OCI-LY7 (cell line): ENCODE measurements around the gene LANCL2. TPM values are rescaled to one million over a fixed set of nuclear protein-coding genes. Genes with fewer than 3 reads are reported as not detected.

ENCODE experiments used
- BruUV-seq: library from RNA; stranded (reverse); fragments of 400-500 nt; replicated peaks from 2 replicates; lab custom pipeline; 2021; lab: Mats Ljungman, UMichigan
- CTCF ChIA-PET: fragments of 300-600 bp; sonication (Branson Sonifier 250); formaldehyde crosslinking; loops from one replicate; lab custom pipeline; 2022; ENCODE audit warnings: antibody characterized with exemption; ENCODE audit not compliant: unreplicated experiment; lab: Charles Lee
- POLR2A ChIA-PET: fragments of 300-600 bp; sonication (Branson Sonifier 250); formaldehyde crosslinking; loops from one replicate; lab custom pipeline; 2022; ENCODE audit warnings: antibody characterized with exemption; lab: Charles Lee
- DNase-seq: peaks from one replicate; pipeline ENCODE4 v3.0.0-alpha.2; 2015; ENCODE audit warnings: low spot score
- H2AFZ ChIP-seq: fragments of 200-600 bp; sonication (generic), shearing (Covaris generic); 2 replicates; pipeline ENCODE4 v1.6.1; 2014; ENCODE audit warnings: mild to moderate bottlenecking, antibody characterized with exemption, low read length, moderate library complexity
- H3K27ac ChIP-seq: fragments of 200-600 bp; sonication (generic); 2 replicates; pipeline ENCODE4 v1.5.1; 2014; ENCODE audit warnings: mixed run types, low read depth, mild to moderate bottlenecking, moderate library complexity, low read length, inconsistent platforms; ENCODE audit not compliant: poor library complexity, severe bottlenecking
- H3K36me3 ChIP-seq: fragments of 200-600 bp; sonication (generic); 2 replicates; pipeline ENCODE4 v1.6.1; 2014; ENCODE audit warnings: mild to moderate bottlenecking, antibody characterized with exemption, low read length, moderate library complexity, mixed read lengths; ENCODE audit not compliant: insufficient read depth
- H3K4me1 ChIP-seq: fragments of 200-600 bp; sonication (generic); 2 replicates; pipeline ENCODE4 v1.5.1; 2014; ENCODE audit warnings: mild to moderate bottlenecking, low read length; ENCODE audit not compliant: insufficient read depth, poor library complexity, severe bottlenecking
- H3K4me2 ChIP-seq: fragments of 200-600 bp; sonication (generic); 2 replicates; pipeline ENCODE4 v1.6.1; 2014; ENCODE audit warnings: mild to moderate bottlenecking, low read length
- H3K4me3 ChIP-seq: fragments of 200-600 bp; sonication (generic); 2 replicates; pipeline ENCODE4 v1.5.1; 2014; ENCODE audit warnings: mild to moderate bottlenecking, low read depth, low read length; ENCODE audit not compliant: poor library complexity, severe bottlenecking
- H3K79me2 ChIP-seq: fragments of 200-600 bp; sonication (generic); 2 replicates; pipeline ENCODE4 v1.6.1; 2016; ENCODE audit warnings: low read depth, mild to moderate bottlenecking, low read length, moderate library complexity, mixed read lengths; ENCODE audit not compliant: insufficient read depth
- H3K9me2 ChIP-seq: fragments of 200-600 bp; sonication (generic); 2 replicates; pipeline ENCODE4 v1.6.1; 2016; ENCODE audit warnings: mild to moderate bottlenecking, low read length, mixed read lengths; ENCODE audit not compliant: insufficient read depth
- H3K9me3 ChIP-seq: fragments of 200-600 bp; sonication (generic); 2 replicates; pipeline ENCODE4 v1.6.1; 2014; ENCODE audit warnings: mild to moderate bottlenecking, mixed run types, low read length, mixed read lengths
- H4K20me1 ChIP-seq: fragments of 200-600 bp; sonication (generic); 2 replicates; pipeline ENCODE4 v1.6.1; 2014; ENCODE audit warnings: mild to moderate bottlenecking, antibody characterized with exemption, low read length, moderate library complexity, mixed read lengths; ENCODE audit not compliant: insufficient read depth
- EZH2phosphoT487 ChIP-seq: fragments of 200-600 bp; sonication (generic); IDR thresholded peaks from 2 replicates; pipeline ENCODE4 v1.6.1; 2018; ENCODE audit warnings: low read depth, borderline replicate concordance, mild to moderate bottlenecking, mixed run types, antibody characterized with exemption, low read length, moderate library complexity, mixed read lengths
- intact Hi-C: fragments of 100-400 bp; cut with micrococcal nuclease; formaldehyde crosslinking; loops from one replicate; pipeline ENCODE4 v1.10.0; 2022; ENCODE audit not compliant: unreplicated experiment
- total RNA-seq, 2 experiments: library from RNA; depleted of rRNA in 1 of 2; stranded (reverse); fragments of >200 nt in 1 of 2; shearing (Covaris generic) in 1 of 2; gene quantifications; 2 replicates each; pipeline ENCODE4 v1.2.3, GENCODE V29; 2014 to 2022
- TF ChIP-seq, protein P1 (sequence below): fragments of 200-600 bp; sonication (generic); conservative IDR thresholded peaks from 2 replicates; pipeline ENCODE4 v1.5.1; 2014; ENCODE audit warnings: mild to moderate bottlenecking, antibody characterized with exemption, low read length, moderate library complexity, mixed read lengths

Gene LANCL2
- total RNA-seq, 2 experiments from 2014 or later = 6.5 to 9.5 TPM

DNA sequence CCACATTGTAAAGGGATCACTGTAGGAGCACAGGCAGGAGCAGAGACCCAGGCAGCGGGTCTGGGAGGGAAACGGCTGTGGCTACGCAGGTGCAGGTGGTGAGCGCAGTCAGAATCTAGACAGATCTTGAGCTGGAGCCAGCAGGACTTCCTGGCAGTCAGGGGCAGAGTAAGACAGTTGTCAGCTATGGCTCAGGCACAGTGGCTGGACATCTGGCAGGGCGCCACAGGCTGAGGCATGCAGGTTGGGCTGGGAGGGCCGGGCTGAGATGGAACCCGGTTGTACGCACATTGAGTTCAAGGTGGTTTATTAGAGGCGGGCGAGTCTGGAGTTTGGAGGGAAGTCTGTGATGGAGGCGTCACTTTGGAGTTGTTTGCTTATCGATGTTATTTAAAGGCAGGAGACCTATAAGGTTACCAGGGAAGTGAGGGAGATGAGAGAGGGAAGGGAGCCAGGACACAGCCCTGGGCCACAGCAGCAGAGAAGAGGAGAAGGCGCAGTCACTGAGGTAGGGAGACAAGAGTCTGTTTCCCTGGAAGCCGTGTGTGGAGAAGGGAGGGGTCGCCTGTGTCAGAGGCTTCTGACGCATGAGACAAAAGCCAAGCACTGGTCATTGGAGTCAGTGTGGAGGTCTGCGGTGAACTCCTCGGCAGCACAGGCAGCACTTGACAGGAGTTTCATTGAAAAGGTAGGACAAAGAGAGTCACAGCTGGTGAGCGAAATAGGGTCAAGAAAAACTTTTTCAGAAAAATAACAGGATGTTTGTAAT is 73.8 kb downstream of the LANCL2 start:
- no TSS peak for BruUV-seq
- Histone ChIP-seq H2AFZ (no peak overlapping the region), H3K9me2 (no peaks in the 10 kb centered on the region), H3K36me3 (no peaks in the 10 kb centered on the region), H3K4me2 (peak overlapping the region; percentile 7; the same call in 1 of the 2 replicates), H4K20me1 (no peaks in the 10 kb centered on the region), H3K79me2 (no peaks in the 10 kb centered on the region), H3K4me3 (no peak overlapping the region), H3K27ac (no peak overlapping the region), H3K4me1 (peaks cover 10% of the 10 kb centered on the region), H3K9me3 (no peaks in the 10 kb centered on the region)
- DNase-seq = peak; percentile 55
- intact Hi-C loops = no loop called here
- ChIA-PET POLR2A (no interaction called here), CTCF (no interaction called here)
- TF ChIP-seq, protein P1, sequence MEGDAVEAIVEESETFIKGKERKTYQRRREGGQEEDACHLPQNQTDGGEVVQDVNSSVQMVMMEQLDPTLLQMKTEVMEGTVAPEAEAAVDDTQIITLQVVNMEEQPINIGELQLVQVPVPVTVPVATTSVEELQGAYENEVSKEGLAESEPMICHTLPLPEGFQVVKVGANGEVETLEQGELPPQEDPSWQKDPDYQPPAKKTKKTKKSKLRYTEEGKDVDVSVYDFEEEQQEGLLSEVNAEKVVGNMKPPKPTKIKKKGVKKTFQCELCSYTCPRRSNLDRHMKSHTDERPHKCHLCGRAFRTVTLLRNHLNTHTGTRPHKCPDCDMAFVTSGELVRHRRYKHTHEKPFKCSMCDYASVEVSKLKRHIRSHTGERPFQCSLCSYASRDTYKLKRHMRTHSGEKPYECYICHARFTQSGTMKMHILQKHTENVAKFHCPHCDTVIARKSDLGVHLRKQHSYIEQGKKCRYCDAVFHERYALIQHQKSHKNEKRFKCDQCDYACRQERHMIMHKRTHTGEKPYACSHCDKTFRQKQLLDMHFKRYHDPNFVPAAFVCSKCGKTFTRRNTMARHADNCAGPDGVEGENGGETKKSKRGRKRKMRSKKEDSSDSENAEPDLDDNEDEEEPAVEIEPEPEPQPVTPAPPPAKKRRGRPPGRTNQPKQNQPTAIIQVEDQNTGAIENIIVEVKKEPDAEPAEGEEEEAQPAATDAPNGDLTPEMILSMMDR = no peak
- TF ChIP-seq EZH2phosphoT487 = no peak

GRCh38 chr7:55439627-55440026 is 74.5 kb downstream of the LANCL2 start:
- H3K9me2 ChIP-seq = no peaks in the 10 kb centered on the region
- ChIA-PET CTCF (no interaction called here), POLR2A (no interaction called here)
- no peak overlapping the region for H3K4me2 ChIP-seq
- H4K20me1 ChIP-seq = no peaks in the 10 kb centered on the region
- no peak overlapping the region for H3K4me3 ChIP-seq
- no peak overlapping the region for H2AFZ ChIP-seq
- no peaks in the 10 kb centered on the region for H3K79me2 ChIP-seq
- BruUV-seq = no TSS peak
- intact Hi-C loops = no loop called here
- H3K27ac ChIP-seq = no peak overlapping the region
- no peaks in the 10 kb centered on the region for H3K36me3 ChIP-seq
- peaks cover 10% of the 10 kb centered on the region for H3K4me1 ChIP-seq
- H3K9me3 ChIP-seq = no peaks in the 10 kb centered on the region
- TF ChIP-seq, protein P1 = no peak
- no peak for DNase-seq

- Histone ChIP-seq H3K4me1 (peaks cover 10% of the 10 kb centered on the region), H2AFZ (no peak overlapping the region), H4K20me1 (no peaks in the 10 kb centered on the region), H3K36me3 (no peaks in the 10 kb centered on the region), H3K9me3 (no peaks in the 10 kb centered on the region), H3K9me2 (no peaks in the 10 kb centered on the region), H3K27ac (no peak overlapping the region), H3K4me2 (no peak overlapping the region), H3K4me3 (no peak overlapping the region), H3K79me2 (no peaks in the 10 kb centered on the region)
- TF ChIP-seq, protein P1 = no peak
- no peak for TF ChIP-seq EZH2phosphoT487
- no TSS peak for BruUV-seq
- no peak for DNase-seq
- ChIA-PET POLR2A (no interaction called here), CTCF (no interaction called here)
- intact Hi-C loops = no loop called here
These were observed 75.0 kb downstream of the LANCL2 start for GRCh38 chr7:55440040-55440690.
